HFFc6 (cell line): ENCODE results near the gene FAM43A. TPM values are rescaled to one million over a fixed set of nuclear protein-coding genes. Genes with fewer than 3 reads are reported as not detected.

Experiments
- DNase-seq: peaks from one replicate; pipeline ENCODE4 v3.0.0-alpha.2; 2018
- H3K27ac Mint-ChIP-seq: 2 replicates; pipeline ENCODE4 v1.8.0; 2020; ENCODE audit warnings: mild to moderate bottlenecking, mixed read lengths
- H3K27me3 Mint-ChIP-seq: 2 replicates; pipeline ENCODE4 v1.8.0; 2021; ENCODE audit warnings: mild to moderate bottlenecking, moderate library complexity, mixed read lengths; ENCODE audit not compliant: insufficient read depth
- H3K36me3 Mint-ChIP-seq: 2 replicates; pipeline ENCODE4 v1.8.0; 2021; ENCODE audit warnings: low read depth, mixed read lengths
- H3K4me1 Mint-ChIP-seq: 2 replicates; pipeline ENCODE4 v1.8.0; 2020; ENCODE audit warnings: low read depth, mixed read lengths
- H3K4me3 Mint-ChIP-seq: 2 replicates; pipeline ENCODE4 v1.8.0; 2020; ENCODE audit warnings: mild to moderate bottlenecking, moderate library complexity, mixed read lengths
- H3K9me3 Mint-ChIP-seq: 2 replicates; pipeline ENCODE4 v1.8.0; 2020; ENCODE audit warnings: mild to moderate bottlenecking, mixed read lengths
- total RNA-seq, 6 experiments: library from RNA; stranded (reverse); fragmentation: NEBNext Ultra II Directional; extraction: Animal tissue kit (Norgen Biotek cat#: 25700); gene quantifications; 2 replicates in 1 of 6; 3 replicates in 5 of 6; pipeline ENCODE4 v1.2.3, GENCODE V29; 2021
- TF ChIP-seq, protein P1 (sequence below): fragments of 200-600 bp; sonication (generic); IDR thresholded peaks from 2 replicates; pipeline ENCODE4 v1.5.0; 2021; ENCODE audit warnings: antibody characterized with exemption, mild to moderate bottlenecking

The FAM43A gene
- total RNA-seq, 6 experiments from 2014 or later: 10.6 to 28.5 (median 11.6) TPM

DNA sequence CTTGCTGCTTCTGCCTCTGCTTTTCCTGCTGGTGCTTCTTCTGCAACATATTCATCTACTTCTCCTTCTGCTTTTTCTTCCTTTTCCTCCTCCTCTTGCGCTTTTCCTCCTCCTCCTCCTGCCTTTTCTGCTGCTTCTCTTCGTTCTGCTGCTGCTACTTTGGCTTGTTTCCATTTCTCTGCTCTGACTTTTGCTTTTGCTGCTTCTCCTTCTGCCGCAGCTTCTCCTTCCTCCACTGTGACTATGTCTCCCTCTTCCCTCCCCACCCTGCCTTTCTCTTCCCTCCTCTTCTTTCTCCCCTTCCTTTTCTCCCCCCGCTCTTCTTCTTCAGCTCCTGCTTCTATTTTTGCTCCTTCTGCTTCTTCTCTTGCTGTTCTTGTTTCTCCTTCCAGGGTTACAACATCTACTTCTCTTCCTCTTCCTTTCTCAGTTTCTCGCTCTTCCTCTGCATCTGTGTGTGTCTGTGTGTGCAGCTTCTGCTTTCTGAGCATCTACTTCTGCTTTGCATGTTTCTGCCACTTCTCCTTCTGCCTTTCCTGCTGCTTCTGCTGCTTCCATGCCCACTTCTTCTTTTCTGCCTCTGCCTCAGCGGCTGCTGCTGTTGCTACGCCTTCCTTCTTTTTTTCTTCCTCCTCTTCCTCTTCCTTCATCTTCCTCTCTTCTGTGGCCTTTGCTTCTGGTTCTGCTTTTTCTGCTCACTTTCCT, 51.4 kb downstream of the FAM43A start:
- Mint-ChIP-seq H3K27me3 (peaks cover 7% of the 10 kb centered on the region), H3K36me3 (no peaks in the 10 kb centered on the region; the same call in 1 of the 2 replicates), H3K4me1 (peaks cover 20% of the 10 kb centered on the region), H3K4me3 (no peak overlapping the region), H3K27ac (no peak overlapping the region), H3K9me3 (peaks cover 3% of the 10 kb centered on the region; the same call in 1 of the 2 replicates)
- DNase-seq: no peak
- TF ChIP-seq, protein P1, sequence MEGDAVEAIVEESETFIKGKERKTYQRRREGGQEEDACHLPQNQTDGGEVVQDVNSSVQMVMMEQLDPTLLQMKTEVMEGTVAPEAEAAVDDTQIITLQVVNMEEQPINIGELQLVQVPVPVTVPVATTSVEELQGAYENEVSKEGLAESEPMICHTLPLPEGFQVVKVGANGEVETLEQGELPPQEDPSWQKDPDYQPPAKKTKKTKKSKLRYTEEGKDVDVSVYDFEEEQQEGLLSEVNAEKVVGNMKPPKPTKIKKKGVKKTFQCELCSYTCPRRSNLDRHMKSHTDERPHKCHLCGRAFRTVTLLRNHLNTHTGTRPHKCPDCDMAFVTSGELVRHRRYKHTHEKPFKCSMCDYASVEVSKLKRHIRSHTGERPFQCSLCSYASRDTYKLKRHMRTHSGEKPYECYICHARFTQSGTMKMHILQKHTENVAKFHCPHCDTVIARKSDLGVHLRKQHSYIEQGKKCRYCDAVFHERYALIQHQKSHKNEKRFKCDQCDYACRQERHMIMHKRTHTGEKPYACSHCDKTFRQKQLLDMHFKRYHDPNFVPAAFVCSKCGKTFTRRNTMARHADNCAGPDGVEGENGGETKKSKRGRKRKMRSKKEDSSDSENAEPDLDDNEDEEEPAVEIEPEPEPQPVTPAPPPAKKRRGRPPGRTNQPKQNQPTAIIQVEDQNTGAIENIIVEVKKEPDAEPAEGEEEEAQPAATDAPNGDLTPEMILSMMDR: no peak

Other genes starting within 250 kb of the FAM43A start
- gene ATP13A3, start 198.9 kb upstream of the FAM43A start, total RNA-seq: 100 to 1,000 TPM; 114 to 123 (median 117) TPM
- 10 to 100 TPM; 11.8 to 14.0 (median 13.2) TPM for gene TMEM44, start 52.5 kb upstream of the FAM43A start, total RNA-seq
- gene LSG1, start 13.7 kb upstream of the FAM43A start, total RNA-seq: 10 to 100 TPM; 26.4 to 31.7 (median 29.3) TPM